ENCODE results near the gene CSK.

- TF ChIP-seq CTCF (IDR thresholded peaks at IDR 0.05; ENCODE audit: low read depth, low read length, missing input control) (no peak), SP1 (IDR thresholded peaks at IDR 0.05) (no peak), ATF3 (IDR thresholded peaks at IDR 0.05) (no peak), JUND (IDR thresholded peaks at IDR 0.05) (no peak), TAF1 (conservative IDR thresholded peaks at IDR 0.05) (no peak), REST (IDR thresholded peaks at IDR 0.05) (no peak)
These were observed 11.5 kb upstream of the CSK start for GRCh38 chr15:74770211-74770903.
